ENCODE measurements around the gene AKR1C2.

DNA sequence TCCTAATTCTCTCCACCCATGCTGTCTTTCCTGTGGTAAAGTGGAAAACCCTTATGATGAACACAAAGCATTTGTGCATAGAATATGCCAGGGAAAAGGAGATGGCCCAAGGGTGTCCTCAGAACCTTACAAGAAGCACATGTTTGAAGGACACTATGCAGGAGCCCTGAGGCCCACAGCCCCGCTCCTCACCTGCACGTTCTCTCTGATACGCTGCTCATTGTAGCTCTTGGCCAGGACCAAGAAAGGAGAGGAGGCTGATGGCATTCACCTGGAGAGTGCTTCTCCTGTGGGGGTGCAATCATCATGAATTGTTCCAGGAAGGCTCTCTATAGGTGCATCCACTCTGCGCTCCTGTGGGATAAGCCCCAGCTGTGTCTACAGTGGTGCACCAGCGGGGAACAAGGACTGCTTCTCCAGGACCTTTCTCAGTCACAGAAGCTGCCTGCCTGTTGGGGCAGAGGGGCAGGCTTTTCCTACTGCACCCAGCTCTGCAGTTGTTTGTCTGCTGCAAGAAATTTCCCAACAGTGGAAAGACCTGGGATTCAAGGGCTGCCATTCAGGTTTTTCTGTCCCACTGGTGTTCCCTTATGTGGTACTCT lies 19.9 kb downstream of the AKR1C2 start:
- no peak for TF ChIP-seq EZH2phosphoT487 (IDR thresholded peaks at IDR 0.05; ENCODE audit: low read depth, severe bottlenecking, unreplicated experiment)
- TF ChIP-seq, protein P1, sequence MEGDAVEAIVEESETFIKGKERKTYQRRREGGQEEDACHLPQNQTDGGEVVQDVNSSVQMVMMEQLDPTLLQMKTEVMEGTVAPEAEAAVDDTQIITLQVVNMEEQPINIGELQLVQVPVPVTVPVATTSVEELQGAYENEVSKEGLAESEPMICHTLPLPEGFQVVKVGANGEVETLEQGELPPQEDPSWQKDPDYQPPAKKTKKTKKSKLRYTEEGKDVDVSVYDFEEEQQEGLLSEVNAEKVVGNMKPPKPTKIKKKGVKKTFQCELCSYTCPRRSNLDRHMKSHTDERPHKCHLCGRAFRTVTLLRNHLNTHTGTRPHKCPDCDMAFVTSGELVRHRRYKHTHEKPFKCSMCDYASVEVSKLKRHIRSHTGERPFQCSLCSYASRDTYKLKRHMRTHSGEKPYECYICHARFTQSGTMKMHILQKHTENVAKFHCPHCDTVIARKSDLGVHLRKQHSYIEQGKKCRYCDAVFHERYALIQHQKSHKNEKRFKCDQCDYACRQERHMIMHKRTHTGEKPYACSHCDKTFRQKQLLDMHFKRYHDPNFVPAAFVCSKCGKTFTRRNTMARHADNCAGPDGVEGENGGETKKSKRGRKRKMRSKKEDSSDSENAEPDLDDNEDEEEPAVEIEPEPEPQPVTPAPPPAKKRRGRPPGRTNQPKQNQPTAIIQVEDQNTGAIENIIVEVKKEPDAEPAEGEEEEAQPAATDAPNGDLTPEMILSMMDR (IDR thresholded peaks at IDR 0.05; ENCODE audit: poor library complexity): no peak
